Fibroblast of skin of back (primary cell): ENCODE results near the gene TRIM46.
"Not testable (repeated sequence)": the region's sequence is repeated elsewhere in the genome, so short reads cannot be mapped to it uniquely, and the experiment has no call there.

ENCODE experiments used
- DNase-seq: peaks from one replicate; pipeline ENCODE4 v3.0.0-alpha.2; 2013

TRIM46 gene

DNA sequence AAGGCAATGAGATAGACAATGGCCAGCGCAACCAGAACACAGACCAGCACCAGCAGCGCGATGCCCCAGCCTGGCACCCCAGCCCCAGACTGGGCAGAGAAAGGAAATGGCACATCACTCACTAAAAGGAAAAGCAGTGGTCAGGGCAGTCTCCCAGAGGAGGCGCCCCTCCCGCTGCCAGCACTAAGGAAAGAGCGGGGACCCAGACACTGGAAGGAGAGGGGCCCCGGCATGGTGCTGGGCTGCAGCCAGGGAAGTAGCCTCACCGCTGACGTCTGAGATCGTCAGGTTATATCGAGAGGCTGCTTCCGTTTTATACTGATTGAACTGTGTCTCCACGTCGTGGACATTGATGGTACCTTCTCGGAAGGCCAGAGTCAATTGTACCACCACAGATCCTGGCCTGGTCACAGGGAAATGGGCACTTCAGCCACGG lies 13.8 kb downstream of the TRIM46 start:
- no peak for DNase-seq

- no peak for DNase-seq
These were observed 14.6 kb downstream of the TRIM46 start for GRCh38 chr1:155188268-155188667.

DNA sequence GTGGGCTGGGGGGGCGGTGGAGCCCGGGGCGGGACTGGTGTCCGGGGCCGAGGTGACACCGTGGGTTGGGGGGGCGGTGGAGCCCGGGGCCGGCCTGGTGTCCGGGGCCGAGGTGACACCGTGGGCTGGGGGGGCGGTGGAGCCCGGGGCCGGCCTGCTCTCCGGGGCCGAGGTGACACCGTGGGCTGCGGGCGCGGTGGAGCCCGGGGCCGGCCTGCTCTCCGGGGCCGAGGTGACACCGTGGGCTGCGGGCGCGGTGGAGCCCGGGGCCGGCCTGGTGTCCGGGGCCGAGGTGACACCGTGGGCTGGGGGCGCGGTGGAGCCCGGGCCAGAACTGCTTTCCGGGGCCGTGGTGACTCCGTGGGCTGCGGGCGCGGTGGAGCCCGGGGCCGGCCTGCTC lies 16.3 kb downstream of the TRIM46 start:
- DNase-seq, result not testable (repeated sequence)

DNA sequence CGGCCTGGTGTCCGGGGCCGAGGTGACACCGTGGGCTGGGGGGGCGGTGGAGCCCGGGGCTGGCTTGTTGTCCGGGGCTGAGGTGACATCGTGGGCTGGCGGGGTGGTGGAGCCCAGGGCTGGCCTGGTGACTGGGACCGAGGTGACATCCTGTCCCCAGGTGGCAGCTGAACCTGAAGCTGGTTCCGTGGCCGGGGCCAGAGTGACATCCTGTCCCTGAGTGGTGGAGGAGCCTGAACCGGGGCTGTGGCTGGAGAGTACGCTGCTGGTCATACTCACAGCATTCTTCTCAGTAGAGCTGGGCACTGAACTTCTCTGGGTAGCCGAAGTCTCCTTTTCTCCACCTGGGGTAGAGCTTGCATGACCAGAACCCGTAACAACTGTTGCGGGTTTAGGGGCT lies 18.3 kb downstream of the TRIM46 start:
- DNase-seq, result no peak

DNA sequence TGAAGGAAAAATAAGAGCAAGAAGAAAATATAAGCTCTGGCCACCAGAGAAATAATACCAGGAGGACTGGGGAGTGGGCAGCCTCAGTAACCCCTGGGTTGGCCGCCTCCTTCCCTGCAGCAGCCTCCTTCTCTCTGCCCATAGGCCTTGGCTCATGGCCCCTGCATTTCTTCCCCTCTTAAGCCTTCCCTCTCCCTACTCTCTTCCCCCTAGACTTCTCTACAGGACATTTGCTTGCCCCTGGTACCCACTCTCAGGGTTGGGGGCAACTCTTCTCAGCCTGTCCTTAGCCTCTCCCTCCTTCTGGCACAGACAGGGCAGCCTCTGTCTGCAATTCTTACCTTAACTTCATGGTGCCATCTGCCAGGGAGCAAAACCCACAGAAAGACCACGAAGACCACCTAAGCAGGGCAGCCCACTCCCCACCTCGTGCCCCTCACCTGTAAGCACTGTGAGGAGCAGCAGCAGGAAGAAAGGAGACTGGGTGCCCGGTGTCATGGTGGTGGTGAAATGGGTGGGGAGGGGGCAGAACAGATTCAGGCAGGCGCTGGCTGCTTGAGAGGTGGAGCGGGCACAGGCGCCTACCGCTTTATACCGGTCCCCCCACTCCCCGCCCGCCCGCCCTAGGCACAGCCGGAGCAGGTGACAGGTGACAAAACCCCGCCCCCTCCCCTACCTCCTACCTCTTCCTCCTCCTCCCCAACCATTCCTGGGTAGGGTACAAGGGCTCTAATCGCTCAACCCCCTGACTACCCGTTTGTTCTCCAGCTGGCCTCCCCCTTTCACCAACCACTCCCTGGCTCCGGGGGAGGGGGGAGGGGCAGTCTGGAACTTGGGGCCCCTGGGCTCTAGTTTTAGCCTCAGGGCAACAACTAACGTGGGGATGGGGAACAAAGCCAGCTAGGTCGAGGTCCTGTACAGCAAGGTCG lies 19.0 kb downstream of the TRIM46 start:
- DNase-seq, result no peak

GRCh38 chr1:155193275-155193990 lies 19.8 kb downstream of the TRIM46 start:
- DNase-seq, result peak; percentile 94

DNA sequence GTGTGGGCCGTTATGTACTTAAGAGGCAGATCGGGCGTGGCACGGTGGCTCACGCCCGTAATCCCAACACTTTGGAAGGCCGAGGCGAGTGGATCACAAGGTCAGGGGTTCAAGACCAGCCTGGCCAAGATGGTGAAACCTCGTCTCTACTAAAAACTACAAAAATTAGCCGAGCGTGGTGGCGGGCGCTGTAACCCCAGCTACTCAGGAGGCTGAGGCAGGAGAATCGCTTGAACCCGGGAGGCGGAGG lies 20.3 kb downstream of the TRIM46 start:
- DNase-seq, result not testable (repeated sequence)

DNA sequence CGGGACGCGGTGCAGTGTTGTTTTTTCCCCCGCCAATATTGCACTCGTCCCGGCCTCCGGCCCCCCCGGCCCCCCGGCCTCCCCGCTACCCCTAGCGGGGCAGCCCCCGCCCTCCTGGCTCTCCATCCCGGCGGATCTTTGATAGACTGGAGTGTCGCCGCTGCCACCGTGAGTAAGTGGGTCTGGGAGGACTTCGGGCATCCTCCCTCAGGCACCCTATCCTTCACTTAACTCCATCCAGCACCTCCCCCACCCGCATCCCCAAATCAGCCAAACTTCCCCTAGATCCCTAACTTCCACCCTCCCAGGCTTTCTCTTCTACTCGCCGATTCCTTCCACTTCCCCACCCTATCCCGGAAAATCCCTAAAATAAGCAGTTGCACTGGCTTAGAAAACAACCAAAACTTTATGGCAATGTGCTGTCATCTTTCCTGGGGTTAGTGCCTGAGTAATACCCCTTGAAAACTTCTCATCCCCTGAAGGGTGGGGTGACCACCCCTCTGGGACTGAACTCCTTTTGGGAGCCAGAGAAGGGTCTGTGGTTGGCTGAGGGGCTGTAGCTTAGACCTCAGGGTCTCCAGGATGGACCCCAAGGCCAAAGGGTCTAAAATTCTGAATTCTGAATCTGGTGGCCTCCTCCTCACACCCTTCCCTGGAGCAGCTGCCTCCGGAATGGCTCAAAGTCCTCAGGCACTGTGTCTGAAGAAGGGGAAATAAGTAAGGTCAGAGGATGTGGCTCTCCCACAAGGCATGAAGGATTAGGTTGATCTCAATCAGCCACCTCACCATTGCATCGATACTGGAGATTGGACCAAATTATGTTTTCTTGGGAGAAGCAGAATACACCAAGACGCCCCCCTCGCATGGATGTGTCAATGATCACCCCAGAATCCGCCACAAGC lies 21.8 kb downstream of the TRIM46 start:
- no peak for DNase-seq

- DNase-seq, result no peak
These were observed 22.6 kb downstream of the TRIM46 start for GRCh38 chr1:155196103-155196892.

DNA sequence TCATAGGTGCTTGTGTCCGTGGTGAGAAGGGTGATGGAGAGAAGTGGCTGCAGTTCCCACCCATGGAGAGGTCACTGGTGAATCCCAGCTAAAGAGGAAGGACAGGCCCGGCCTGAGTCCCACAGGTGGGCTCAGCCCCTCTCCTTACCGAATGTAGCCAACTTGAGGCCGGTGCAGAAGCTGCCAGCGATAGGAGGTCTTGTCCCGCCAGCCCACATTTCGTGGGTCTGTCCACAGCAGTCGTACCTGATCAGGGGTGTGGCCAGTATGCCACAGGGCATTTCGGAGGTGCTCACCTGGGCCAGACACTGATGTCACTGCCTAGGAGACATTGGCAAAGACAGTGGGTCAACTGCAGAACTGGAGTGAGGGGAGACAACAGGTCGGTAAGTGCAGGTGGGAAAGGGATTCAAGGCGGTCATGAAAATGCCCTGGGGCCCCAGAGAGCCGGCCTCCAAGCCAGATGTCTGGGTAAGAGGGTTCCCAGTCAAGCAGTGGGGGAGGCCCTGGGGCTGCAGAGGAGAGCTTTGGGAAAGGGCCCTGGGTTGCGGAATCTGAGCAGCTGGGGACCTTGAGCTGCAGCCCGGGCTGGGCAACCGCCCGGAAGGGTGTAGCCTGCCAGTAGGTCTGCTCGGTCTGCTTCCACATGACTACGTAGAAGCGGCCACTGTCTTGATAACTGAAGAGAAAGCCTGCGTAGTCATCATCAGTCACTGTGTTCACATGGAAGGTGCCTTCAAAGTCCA lies 23.4 kb downstream of the TRIM46 start:
- DNase-seq, result no peak

- DNase-seq, result no peak
These were observed 24.4 kb downstream of the TRIM46 start for GRCh38 chr1:155197901-155198546.

DNA sequence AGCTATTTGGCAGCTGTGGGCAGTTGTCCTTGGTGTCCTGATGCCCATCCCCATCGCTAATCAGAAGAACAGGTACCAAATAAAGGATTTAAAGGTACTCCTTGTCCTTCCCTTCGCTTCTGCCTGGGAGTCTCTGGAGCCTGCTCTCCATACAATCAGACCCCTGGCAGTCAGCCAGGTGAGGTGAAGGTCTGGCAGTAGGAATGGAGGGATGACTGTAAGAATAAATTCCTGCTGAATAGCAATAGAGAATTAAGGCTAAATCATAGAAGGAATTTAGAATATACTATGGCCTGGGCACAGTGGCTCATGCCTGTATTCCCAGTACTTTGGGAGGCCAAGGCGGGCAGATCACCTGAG lies 24.9 kb downstream of the TRIM46 start:
- DNase-seq, result no peak

DNA sequence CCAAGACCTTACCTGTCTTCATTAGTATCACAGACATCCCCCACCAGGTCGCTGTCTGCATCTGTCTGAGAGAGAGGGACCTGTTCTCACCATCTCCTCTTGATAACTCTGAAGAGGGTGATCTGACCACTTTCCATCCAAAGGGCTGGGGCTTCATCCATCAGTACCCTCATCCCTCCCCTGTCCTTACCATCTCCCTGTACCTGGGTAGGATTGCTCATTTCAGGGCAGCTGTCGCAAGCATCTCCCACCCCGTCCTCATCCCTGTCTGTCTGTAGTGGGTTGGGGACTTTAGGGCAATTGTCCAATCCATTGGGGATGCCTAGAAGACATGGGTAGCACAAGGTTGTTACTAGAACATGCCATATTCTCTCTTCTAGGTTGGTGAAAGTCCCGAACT lies 26.1 kb downstream of the TRIM46 start:
- no peak for DNase-seq

DNA sequence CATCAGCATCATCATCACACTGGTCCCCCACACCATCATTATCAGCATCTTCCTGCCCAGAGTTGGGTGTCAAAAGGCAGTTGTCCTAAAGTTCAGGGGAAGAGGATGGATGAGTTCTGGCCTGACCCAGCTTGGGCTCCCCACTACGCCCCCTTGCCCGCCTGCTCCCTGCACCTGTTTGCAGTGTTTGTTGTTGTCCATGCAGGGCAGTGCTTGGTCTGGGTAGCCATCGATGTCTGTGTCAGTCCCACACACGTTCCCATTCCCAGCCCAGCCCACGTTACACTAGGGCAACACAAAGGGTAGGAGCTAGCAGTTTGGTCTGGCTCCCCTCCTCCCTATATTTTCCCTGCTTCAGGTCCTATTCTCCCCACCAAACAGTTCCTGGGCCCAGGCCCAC lies 27.3 kb downstream of the TRIM46 start:
- DNase-seq, result no peak

- no peak for DNase-seq
These were observed 28.5 kb downstream of the TRIM46 start for GRCh38 chr1:155202198-155202597.

- DNase-seq, result no peak
These were observed 29.3 kb downstream of the TRIM46 start for GRCh38 chr1:155202731-155203515.

DNA sequence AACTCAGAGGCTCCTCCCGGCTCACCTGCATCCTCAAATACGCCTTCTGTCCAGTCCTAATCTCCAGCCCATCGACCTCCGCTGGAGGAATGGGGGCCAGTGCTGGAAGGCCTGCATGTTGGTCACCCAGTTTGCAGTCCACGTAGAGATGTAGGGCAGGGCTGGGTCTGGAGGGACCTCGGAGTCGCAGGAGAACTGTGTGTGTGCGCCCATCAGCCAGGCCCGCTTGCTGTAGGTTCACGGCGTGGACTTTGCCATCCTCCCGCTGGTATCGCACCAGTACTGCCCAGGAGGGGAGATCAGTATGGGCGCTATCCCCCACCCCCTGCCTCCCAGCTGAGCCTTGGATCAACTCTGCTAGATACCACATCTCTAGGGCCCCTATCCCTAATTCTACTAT lies 31.4 kb downstream of the TRIM46 start:
- DNase-seq, result no peak

GRCh38 chr1:155205969-155206593 lies 32.4 kb downstream of the TRIM46 start:
- no peak for DNase-seq
